ENCODE data around the gene MYRFL.

DNA sequence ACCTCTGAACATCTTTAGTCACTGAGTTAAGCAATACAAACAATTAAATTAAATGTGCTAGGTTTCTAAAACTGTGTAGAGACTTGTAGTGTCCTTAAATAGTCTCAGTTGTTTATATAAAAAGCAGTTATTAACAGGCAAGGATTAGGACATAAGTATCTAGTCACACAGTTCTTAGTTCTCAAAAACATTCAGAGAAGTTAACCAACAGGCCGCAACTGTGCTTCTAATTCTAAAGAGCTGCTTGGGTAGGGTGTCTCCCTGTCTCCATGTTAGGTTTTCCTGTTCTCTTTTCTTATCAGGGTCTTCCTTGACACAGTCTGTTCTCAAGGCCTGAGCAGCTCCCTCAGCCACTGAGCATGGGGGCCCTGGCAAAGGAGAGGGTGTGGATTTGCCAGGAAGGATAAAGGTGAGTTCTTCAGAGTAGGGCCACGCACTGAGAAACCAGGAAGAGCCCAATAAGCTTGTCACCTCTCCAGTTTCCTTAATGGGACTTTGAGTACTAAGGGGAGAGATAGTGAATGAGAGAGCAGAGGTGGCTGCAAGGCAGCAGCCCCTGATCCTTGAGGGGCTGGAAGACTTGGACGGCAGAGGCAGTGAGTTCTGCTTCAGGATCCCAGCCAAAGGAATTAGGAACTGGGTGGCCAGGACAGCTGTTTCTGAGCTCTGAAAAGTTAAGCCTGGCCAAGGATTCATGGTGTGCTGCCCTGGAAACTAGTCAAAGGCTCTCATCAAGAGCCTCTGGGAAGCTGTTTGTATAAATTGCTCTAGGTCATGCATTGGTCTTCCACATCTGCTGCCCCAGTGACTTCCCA is 177.3 kb downstream of the MYRFL start:
- TF ChIP-seq CTCF (IDR thresholded peaks at IDR 0.05) (no peak), POLR2A (IDR thresholded peaks at IDR 0.05) (no peak), EP300 (IDR thresholded peaks at IDR 0.05; ENCODE audit: low read depth) (no peak), POLR2AphosphoS5 (IDR thresholded peaks at IDR 0.05) (no peak)
